Femur (tissue), 1 donor: ENCODE data around the gene CAPRIN2.

Source experiments
- DNase-seq: peaks from one replicate; pipeline ENCODE4 v3.0.0-alpha.2; 2017

CAPRIN2 gene, protein sequence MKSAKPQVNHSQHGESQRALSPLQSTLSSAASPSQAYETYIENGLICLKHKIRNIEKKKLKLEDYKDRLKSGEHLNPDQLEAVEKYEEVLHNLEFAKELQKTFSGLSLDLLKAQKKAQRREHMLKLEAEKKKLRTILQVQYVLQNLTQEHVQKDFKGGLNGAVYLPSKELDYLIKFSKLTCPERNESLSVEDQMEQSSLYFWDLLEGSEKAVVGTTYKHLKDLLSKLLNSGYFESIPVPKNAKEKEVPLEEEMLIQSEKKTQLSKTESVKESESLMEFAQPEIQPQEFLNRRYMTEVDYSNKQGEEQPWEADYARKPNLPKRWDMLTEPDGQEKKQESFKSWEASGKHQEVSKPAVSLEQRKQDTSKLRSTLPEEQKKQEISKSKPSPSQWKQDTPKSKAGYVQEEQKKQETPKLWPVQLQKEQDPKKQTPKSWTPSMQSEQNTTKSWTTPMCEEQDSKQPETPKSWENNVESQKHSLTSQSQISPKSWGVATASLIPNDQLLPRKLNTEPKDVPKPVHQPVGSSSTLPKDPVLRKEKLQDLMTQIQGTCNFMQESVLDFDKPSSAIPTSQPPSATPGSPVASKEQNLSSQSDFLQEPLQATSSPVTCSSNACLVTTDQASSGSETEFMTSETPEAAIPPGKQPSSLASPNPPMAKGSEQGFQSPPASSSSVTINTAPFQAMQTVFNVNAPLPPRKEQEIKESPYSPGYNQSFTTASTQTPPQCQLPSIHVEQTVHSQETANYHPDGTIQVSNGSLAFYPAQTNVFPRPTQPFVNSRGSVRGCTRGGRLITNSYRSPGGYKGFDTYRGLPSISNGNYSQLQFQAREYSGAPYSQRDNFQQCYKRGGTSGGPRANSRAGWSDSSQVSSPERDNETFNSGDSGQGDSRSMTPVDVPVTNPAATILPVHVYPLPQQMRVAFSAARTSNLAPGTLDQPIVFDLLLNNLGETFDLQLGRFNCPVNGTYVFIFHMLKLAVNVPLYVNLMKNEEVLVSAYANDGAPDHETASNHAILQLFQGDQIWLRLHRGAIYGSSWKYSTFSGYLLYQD

DNA sequence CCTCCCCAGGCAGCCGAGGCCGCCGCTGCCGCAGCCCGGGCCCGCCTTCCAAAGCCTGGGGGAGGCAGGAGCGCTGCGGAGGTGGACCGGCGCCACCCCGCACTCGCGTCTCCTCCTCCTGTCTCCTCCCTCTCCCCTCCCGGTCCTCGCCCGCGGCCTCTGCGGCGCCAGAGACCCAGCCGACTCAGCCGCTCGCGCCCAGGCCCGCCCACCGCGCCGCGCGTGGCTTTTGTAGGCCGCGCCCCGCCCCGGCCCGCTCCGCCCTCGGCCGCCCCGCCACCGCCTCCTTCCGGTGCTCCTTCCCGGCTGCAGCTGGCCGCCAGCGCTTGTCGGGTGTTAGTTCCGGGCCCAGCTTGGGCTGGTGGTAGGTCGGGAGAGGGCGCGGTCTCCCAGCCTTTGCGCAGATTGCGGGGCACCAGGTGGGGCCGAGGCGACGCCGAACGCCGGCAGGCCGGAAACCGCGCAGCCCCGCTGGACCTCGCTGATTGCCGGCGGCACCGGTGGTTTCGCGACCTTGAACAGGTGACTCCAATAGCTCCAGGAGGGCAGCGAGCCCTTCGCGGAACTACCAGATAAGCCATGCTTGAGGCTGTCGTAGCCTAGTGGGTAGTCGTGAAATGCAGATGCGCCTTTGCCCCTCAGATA is at the start of gene CAPRIN2:
Gene CAPRIN2 (minus strand): TSS at position 202 of the 645 bp plus-strand sequence. CDS start 1,431 bp downstream, outside the sequence.
- peak; percentile 97 for DNase-seq

DNA sequence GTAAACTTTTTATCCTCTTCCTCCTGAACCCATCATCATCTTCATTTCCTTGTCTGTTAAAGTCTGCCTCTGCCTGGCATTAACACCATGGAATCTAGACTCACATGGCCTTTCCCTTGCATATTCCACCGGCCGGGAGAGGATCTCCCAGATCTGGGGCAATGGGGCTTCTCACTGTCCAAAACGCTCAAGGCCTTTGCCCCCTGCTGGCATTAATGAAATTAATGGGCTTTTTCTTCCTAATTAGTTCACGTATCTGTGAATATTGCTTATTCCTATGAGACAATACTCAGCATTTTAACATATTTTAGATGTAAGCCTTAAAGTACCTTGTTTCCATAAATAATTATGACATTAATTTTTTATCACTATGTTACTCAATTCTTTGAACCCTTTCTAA is 42.9 kb upstream of the CAPRIN2 start:
- DNase-seq: no peak

DNA sequence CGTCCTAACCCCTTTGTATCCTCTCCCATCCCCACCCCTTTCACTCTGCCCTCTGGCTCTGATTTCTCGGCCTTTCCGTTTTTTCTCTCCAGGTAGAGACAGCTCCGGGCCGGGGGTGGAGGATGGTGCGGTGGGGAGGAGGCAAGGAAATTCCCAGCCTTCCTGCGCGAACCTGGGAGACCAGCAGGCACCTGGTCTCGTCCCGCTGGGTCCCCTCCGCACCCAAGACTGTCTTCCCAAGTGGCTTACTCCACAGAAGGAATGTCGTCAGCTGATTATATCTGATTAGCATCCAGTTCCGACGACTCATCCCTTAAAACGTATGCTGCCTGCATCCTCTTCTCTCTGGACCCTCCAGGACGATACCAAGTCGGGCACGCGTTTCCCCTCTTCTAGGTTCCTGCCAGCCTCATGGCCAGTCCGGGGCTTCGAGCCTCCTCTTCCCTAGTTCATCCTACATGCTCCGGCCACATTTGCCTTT is 42.2 kb upstream of the CAPRIN2 start:
- no peak for DNase-seq

DNA sequence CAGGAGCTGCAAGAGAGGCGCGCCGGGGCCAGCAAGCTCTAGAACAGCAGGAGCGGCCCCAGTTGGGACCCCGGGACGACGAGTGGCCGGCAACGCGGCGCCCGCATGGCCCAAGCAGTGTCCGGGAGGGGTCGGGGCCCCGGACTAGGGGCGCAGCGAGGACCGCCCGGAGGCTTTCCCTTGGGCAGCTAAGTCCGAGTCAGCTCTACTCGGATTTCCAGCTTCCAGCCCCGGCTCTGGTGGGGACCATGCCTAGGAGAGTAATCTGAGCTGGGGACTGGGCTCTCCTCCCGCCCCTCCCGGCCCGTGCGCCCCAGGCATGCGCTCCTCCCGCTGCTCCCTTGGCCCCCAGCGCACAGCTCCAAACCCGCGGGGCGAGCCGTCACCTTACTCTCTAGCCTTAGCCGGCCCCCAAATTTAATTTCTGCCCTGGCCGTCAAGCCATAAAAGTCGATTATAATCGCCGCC is 41.6 kb upstream of the CAPRIN2 start:
- DNase-seq: peak; percentile 64

DNA sequence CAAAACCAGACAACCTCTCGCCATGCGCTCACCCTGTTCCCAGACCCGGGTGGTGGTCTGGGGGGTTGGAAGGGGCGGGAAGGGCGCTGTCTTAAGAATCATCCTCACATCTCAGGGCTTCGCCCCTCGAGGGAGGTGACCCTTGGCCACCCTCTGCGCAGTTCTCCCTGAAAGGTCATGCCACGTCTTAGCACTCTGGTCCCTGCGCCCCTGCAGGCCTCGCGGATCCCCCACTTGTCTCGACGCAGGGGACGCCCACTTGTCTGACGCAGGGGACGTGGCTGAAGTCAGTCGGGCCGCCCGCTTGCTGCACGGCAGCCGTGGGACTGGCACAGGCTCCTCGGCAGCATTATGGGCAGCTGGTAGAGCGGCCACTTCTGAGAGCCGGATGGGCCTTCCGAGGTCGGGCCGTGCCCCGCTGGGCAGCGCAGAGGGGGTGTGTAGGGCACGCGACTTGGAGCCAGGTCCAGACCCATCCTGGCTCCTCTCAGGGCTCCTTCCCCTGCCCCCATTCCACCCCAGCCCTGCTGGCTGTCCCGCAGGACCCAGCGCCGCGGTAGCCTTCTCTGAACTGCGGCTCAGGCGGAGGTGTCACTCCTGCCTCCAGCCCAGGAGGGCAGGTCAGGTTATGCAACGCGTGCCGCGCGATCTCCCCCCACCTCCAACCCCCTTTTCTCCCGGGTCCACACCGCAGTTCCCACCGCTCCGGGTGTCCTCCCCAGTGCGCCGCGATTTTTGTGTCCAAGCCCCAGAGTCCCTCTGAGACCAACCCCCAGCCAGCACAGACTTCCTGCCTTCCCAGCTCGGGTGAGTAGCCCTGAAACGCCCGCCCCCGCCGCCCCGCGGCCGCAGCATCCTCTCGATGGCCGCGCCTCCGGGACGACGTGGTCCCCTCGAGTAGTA is 40.9 kb upstream of the CAPRIN2 start:
- peak; percentile 78 for DNase-seq

DNA sequence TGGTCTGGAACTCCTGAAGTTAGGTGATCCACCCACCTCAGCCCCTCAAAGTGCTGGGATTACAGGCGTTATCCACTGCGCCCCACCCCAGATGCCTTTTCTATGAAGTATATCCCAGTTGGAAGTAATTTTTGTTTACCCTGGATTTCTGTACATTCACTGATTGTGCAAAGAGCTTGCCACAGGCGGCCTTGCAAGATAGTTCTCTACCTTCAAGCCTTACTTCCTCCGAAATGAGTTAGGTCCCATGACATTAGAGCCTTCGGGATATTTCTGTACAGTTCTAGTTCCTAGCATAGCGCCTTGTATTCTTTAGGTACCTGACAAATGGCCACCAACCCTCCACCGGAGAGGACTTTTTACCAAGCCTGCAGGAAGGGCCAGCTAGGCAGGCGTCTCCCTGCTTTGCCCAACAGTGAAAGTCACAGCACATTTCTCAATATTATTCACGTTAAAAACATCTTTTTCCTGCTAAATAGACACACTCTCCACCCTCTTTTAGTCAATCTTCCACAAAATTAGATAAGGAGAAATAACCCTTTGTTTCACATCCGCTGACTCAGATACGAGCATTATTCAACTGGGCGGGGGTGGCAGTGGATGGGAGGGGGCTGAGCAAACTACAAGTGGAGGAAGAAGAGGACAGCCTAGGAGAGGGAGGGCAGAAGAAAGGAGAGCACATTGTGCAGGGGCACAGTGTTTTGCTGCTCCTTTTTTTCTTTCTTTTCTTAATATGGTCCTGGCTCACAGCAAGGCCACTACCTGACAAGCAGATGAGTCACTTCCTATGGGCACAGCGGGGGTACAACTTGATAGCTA is 40.0 kb upstream of the CAPRIN2 start:
- DNase-seq: no peak

DNA sequence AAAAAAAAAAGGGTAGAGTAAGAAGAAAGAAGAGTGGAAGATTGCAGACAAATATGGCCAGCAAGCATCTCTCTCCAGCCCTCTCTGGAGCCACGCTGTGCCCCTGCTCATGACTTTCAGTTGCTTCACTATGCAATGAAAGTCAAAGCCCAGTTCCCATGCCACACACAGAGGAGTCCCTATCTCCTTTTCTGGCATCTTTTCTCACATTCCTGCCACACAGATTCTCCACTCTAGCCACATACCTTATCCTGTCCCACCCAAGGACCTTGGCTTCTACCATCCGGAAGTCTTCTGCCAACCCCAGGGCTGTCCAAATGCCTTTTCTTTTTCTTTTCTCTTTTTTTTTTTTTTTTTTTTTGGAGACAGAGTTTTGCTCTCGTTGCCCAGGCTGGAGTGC is 39.3 kb upstream of the CAPRIN2 start:
- no peak for DNase-seq

DNA sequence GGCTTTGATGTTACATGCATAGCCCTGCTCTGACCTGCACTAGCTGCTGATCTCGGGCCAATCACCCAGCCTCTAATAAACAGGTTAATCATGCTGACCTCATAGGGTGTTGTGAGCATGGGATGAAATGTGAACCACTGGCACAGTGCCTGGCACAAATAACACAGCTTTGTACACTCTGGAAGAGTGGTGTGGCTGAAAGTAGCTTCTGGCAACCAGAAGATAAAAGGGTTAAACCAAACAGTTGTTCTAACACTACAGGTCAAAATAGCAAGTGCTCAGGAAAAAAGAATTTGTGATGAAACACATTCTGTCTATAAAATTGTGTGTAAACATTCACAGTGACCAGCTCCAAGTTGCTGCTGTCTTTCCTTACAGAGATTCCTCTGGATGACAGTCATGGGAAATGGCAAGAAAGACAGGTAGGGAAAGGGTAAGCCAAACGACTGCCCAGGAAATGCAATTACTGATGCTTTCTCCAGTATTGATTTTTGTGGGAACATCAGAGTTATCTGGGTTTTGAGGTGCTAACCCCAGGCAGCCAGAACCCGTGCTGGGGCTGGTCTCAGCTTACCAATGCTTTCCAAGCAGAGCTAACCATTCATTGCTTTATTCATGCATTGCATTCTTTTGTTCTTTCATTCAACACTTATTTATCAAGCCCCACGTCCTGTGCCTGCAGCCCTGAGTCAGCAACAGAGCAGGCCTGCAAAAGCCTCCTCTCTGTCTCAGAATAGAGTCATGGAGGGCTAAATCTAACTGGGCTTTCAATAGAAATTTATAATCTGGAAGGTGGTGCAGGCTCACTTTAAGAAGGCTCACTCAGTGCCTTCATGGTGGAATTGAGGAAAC is 38.1 kb upstream of the CAPRIN2 start:
- no peak for DNase-seq

DNA sequence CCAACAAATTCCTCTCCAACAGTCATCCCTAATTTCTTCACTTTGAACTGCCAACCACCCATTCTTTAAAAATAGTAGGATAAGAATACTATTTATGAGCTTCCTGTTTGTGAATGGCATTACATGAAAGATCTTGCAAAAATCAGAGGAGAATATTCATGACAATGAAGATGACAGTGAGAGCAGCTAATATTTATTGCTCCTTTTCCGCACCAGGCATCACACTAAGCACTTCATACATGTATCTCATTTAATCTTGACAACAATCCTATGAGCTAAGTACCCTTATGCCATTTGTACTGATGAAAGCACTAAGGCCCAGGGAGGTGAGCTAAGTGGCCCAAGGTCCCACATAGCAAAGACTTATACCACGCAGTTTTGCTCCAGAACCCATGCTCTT is 37.3 kb upstream of the CAPRIN2 start:
- no peak for DNase-seq

DNA sequence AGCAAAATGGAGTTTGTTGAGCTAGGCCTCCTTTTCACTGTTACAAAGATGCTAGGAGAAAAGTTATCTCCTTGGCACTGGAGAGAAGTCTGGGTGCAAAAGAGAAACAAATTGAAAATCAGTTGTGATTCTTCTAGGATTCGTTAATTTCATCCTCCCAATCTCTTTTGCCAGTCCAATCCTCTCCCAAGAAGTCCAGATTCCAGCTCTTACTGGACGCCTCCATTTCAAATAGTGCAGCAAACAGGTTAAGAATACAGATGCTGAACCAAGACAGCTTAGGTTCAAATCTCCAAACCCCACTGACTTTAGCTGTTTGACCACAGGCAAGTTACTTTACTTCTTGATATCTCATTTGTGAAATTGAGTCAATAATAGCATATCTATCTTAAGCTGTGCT is 34.0 kb upstream of the CAPRIN2 start:
- no peak for DNase-seq

DNA sequence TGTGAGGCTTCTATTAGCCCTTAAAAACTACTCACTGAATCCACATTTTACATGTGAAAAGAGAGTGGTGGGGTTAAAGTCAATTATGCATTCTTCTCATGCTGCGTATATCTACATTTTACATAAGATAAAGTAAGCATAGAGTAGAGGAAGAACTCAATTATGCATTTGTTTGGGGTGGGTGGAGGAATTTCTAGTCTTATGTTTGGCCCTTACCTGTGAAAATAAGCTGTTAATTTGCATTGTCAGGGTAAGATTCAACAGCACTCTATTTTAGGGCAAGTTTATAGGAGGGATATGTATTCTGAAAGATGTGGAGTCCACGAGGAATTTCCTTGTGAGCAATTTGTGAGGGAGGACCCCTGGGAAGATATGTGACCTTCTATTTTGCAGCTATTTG is 30.9 kb upstream of the CAPRIN2 start:
- DNase-seq: no peak

DNA sequence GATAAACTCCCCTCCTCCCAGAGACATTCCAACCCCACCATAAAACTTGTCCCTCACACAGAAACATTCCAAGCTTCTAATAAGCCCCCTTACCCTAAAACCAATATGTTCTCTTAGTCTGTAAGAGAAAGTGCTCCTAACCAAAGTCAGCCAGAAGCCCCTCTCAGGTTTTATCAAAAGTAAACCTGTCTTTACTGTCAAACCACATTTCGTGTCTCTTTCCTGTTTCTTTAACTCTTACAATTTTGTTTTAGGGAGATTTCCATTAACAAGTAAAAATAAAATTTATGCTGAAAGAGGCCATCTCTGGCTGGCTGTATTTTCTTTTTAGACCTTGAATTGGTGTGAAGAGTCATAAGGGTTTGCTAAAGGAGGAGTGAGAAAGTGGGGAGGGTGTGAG is 29.8 kb upstream of the CAPRIN2 start:
- DNase-seq: no peak

DNA sequence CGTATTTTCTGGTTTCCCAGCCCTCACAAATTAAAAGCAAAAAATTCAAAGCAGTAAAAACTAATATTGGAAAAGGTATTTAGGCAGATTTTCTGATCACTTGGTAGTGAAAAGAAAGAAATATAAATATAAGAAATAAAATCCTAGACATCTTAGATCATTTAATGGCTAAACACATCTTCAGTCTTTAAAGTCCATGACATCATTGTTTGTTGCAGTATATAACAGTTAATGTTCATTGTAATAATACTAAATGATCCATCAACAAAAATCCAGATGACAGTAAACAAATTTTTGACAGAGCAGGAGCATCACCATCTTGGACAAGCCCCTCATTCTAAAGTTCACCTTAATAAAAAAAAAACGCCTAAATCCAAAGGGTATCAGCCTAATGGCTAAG is 29.2 kb upstream of the CAPRIN2 start:
- no peak for DNase-seq

DNA sequence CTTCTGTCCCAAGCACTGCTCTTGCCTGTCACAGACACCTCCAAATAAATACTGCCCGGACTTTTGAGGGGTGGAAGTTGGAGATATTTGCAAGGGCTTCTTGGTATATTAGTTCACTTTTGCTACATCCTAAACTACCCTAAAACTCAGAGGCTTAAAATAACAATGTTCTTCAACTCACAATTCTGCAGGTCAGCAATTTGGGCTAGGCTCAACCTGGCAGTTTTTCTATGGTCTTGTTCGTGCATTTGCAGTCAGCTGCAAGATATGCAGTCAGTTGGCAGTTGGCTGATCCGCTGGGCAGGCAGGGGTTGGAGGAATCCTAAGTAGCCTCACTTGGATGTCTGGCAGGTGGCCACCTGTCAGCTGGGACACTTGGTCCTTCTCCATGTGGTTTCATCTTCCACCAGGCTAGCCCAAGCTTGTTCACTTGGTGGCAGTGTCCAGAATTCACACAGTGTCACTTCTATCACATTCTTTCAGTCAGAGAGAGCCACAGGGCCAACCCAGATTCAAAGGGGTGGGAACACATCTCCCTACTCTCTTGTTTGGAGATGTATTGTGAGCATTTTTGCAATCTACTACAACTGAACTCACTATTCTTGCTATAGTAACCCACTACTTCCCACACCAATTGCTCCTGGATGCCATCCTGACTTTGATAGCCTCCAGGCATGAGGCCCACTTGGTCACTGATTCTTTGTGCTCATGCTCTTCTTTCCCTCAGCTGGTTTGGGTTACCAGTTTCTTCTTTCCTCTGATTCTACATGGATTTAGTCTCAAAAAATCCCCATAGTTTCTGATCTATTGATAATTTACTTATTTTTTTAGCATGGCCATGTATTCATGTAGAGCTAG is 27.8 kb upstream of the CAPRIN2 start:
- DNase-seq: peak; percentile 64

DNA sequence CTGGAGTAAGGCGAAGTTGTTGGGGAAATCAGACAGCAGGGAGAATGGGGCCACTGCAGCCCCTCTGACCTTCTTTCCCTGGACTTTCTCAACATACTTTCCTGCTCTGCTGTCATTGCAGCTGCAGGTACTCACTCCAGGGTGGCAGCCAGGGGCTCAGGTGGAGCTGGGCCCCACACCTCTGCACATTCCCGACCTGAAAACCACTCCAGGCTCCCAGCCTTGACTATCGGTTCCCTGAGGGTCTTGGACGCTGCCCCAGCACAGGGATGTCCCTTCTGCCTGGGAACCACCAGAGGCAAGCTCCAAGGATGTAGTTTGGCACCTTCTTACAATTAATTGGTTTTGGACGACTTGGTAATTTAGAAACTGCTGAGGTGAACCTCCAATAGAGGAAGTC is 24.8 kb upstream of the CAPRIN2 start:
- no peak for DNase-seq

DNA sequence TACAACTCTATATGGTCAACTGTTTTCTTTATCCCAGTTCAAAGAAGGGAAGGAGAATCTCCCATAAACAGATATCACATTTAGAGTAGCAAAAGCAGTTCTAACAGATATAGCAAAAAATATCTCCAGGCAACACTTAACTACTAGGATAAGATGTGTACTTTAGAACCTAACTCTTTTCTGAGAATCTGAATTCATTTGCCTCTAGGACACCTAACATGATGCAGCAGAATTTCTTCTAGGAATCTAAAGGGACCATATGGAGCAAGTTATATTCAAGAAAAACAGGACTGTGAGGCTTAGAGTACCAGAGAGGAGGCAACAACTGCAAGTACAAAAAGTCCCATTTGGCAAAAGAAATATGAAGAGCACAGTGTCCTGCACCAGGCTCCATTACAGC is 24.4 kb upstream of the CAPRIN2 start:
- no peak for DNase-seq

DNA sequence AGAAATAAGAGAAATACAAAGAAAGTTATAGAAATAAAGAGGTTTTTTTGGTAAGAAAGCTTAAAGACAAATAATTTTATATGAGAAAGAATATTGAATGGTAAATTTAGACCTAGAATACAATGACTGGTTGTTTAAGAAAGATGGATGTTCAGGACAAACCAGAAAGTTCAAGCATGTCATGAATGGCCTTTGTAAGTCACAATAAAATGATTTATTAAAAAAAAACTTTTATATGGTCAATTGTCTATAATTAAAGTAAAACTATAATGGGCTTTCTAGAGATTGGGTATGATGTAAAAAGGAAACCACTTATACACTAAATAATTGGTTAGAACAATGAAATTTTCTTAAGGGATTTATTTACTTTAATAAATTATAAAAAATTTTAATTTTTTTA is 19.8 kb upstream of the CAPRIN2 start:
- no peak for DNase-seq

DNA sequence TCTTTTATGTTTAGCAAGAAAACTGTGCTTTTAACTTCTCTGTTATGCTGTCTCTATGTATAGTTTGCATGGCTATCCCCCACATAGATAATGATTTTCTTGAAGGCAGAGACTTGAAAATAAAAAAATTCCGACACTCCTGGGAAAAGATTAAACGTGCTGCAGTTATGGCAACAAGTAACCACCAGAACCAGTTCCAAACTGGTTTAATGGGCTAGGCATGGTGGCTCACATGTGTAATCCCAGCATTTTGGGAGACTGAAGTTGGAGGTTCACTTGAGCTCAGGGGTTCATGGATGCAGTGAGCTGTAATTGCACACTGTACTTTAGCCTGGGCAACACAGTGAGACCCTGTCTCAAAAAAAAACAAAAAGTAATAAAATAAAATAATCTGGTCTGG is 15.1 kb upstream of the CAPRIN2 start:
- DNase-seq: no peak

DNA sequence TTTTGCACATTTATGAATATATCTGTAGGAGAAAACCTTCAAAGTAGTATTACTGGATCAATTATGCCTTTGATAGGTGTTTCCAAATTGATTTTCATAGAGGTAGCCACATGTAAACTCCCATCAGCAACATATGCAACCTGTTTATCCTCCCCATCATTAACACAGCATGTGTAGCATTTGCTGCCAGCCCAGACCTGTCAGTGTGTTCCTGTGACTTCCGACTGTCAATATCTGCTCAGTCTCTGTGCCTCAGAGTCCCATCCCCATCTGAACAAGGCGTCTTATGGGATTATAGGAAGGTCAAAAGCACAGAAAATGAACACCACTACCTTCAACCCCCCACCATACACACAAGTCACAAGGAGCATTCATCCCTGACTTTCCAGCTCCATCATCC is 9.5 kb upstream of the CAPRIN2 start:
- DNase-seq: no peak
